Peyer's patch (tissue), 4 donors: ENCODE measurements around the gene EIF3A. TPM values are rescaled to one million over a fixed set of nuclear protein-coding genes. Genes with fewer than 3 reads are reported as not detected.

Experiments used
- DNase-seq, 3 donors: peaks; one replicate each; pipeline ENCODE4 v3.0.0-alpha.2; 2017 to 2019
- H3K27ac ChIP-seq, 4 donors: fragments of 200-600 bp; sonication (generic); one replicate each; pipeline ENCODE4 v1.5.1; 2016 to 2019
- H3K27me3 ChIP-seq, 2 donors: fragments of 200-600 bp; sonication (generic); one replicate each; pipeline ENCODE4 v1.5.1; 2019
- H3K36me3 ChIP-seq, 3 donors: fragments of 200-600 bp; sonication (generic); one replicate each; pipeline ENCODE4 v1.5.1; 2016 to 2019
- H3K4me1 ChIP-seq, 4 donors: fragments of 200-600 bp; sonication (generic); one replicate each; pipeline ENCODE4 v1.5.1; 2016 to 2019
- H3K4me3 ChIP-seq, 4 donors: fragments of 200-600 bp; sonication (generic); 1 replicate in 3 of 4; 2 replicates in 1 of 4; pipeline ENCODE4 v1.5.1; 2016 to 2019; ENCODE audit warnings: mild to moderate bottlenecking in 1 of 4
- H3K9me3 ChIP-seq, 4 donors: fragments of 200-600 bp; sonication (generic); one replicate each; pipeline ENCODE4 v1.5.1; 2016 to 2019; ENCODE audit warnings: mild to moderate bottlenecking in 1 of 4
- POLR2A ChIP-seq, 2 donors: fragments of 450-650 bp; IDR thresholded peaks; one replicate each; pipeline ENCODE4 v1.5.1; 2017; ENCODE audit warnings: antibody characterized with exemption in 2 of 2, mild to moderate bottlenecking in 2 of 2, moderate library complexity in 2 of 2
- total RNA-seq, 4 donors: library from RNA; depleted of rRNA; stranded (reverse); fragments of >200 nt; gene quantifications; one replicate each; pipeline ENCODE4 v1.1.0, GENCODE V29; 2016
- TF ChIP-seq, protein P1 (sequence below), 6 experiments: fragments of 450-650 bp in 4 of 6; fragments of 200-600 bp in 2 of 6; sonication (generic) in 1 of 6; IDR thresholded peaks; one replicate each; pipeline ENCODE4 v1.5.1; 2017 to 2019; ENCODE audit warnings: antibody characterized with exemption in 6 of 6, mild to moderate bottlenecking in 3 of 6, moderate library complexity in 1 of 6

EIF3A gene
- total RNA-seq, 4 donors from 2014 or later, result 69.5 to 266 (median 89.5) TPM

GRCh38 chr10:119049777-119050176, 30.8 kb downstream of the EIF3A start:
- Histone ChIP-seq H3K4me1 (no peaks in the 10 kb centered on the region), H3K9me3 (no peaks in the 10 kb centered on the region), H3K36me3 (peaks cover 0 to 100% (median 0%) of the 10 kb centered on the region in 3 donors), H3K27ac (no peak overlapping the region), H3K4me3 (no peak overlapping the region), H3K27me3 (no peaks in the 10 kb centered on the region)
- TF ChIP-seq POLR2A (IDR thresholded peaks at IDR 0.05), result no peak
- TF ChIP-seq, protein P1, sequence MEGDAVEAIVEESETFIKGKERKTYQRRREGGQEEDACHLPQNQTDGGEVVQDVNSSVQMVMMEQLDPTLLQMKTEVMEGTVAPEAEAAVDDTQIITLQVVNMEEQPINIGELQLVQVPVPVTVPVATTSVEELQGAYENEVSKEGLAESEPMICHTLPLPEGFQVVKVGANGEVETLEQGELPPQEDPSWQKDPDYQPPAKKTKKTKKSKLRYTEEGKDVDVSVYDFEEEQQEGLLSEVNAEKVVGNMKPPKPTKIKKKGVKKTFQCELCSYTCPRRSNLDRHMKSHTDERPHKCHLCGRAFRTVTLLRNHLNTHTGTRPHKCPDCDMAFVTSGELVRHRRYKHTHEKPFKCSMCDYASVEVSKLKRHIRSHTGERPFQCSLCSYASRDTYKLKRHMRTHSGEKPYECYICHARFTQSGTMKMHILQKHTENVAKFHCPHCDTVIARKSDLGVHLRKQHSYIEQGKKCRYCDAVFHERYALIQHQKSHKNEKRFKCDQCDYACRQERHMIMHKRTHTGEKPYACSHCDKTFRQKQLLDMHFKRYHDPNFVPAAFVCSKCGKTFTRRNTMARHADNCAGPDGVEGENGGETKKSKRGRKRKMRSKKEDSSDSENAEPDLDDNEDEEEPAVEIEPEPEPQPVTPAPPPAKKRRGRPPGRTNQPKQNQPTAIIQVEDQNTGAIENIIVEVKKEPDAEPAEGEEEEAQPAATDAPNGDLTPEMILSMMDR (IDR thresholded peaks at IDR 0.05), result no peak
- no peak for DNase-seq

GRCh38 chr10:119049361-119049760, 31.3 kb downstream of the EIF3A start:
- DNase-seq, result no peak
- H3K4me3 ChIP-seq, result no peak overlapping the region
- no peaks in the 10 kb centered on the region for H3K4me1 ChIP-seq
- peaks cover 0 to 100% (median 0%) of the 10 kb centered on the region in 3 donors for H3K36me3 ChIP-seq
- no peak for TF ChIP-seq POLR2A (IDR thresholded peaks at IDR 0.05)
- TF ChIP-seq, protein P1 (IDR thresholded peaks at IDR 0.05), result no peak
- no peaks in the 10 kb centered on the region for H3K9me3 ChIP-seq
- no peak overlapping the region for H3K27ac ChIP-seq
- H3K27me3 ChIP-seq, result no peaks in the 10 kb centered on the region

GRCh38 chr10:119045561-119045960, 35.1 kb downstream of the EIF3A start:
- no peak overlapping the region for H3K27ac ChIP-seq
- DNase-seq, result no peak
- TF ChIP-seq, protein P1 (IDR thresholded peaks at IDR 0.05), result no peak
- no peak for TF ChIP-seq POLR2A (IDR thresholded peaks at IDR 0.05)
- no peaks in the 10 kb centered on the region for H3K9me3 ChIP-seq
- H3K4me3 ChIP-seq, result no peak overlapping the region
- H3K36me3 ChIP-seq, result peaks cover 0 to 100% (median 3%) of the 10 kb centered on the region in 3 donors
- H3K27me3 ChIP-seq, result no peaks in the 10 kb centered on the region
- no peaks in the 10 kb centered on the region for H3K4me1 ChIP-seq

DNA sequence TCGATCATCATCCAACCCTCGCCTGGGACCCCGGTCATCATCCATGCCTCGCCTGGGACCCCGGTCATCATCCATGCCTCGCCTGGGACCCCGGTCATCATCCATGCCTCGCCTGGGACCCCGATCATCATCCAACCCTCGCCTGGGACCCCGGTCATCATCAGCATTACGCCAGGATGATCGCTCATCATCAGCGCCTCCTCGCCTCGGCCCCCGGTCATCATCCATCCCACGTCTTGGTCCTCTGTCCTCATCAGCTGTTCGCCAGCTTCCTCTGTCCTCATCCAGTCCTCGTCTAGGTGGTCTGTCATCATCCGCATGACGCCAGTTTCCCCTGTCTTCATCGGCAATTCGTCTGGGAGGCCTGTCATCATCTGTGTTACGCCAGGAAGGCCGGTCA, 38.4 kb downstream of the EIF3A start:
- no peaks in the 10 kb centered on the region for H3K9me3 ChIP-seq
- DNase-seq, result no peak
- peaks cover 0 to 100% (median 3%) of the 10 kb centered on the region in 3 donors for H3K36me3 ChIP-seq
- no peak for TF ChIP-seq POLR2A (IDR thresholded peaks at IDR 0.05)
- TF ChIP-seq, protein P1 (IDR thresholded peaks at IDR 0.05), result no peak
- H3K4me1 ChIP-seq, result no peaks in the 10 kb centered on the region
- no peak overlapping the region for H3K27ac ChIP-seq
- H3K27me3 ChIP-seq, result no peaks in the 10 kb centered on the region
- H3K4me3 ChIP-seq, result no peak overlapping the region

GRCh38 chr10:119041326-119041725, 39.3 kb downstream of the EIF3A start:
- H3K27me3 ChIP-seq, result no peaks in the 10 kb centered on the region
- H3K27ac ChIP-seq, result no peak overlapping the region
- no peaks in the 10 kb centered on the region for H3K4me1 ChIP-seq
- no peak for DNase-seq
- H3K4me3 ChIP-seq, result no peak overlapping the region
- H3K9me3 ChIP-seq, result no peaks in the 10 kb centered on the region
- peaks cover 0 to 100% (median 3%) of the 10 kb centered on the region in 3 donors for H3K36me3 ChIP-seq
- TF ChIP-seq, protein P1 (IDR thresholded peaks at IDR 0.05), result no peak
- no peak for TF ChIP-seq POLR2A (IDR thresholded peaks at IDR 0.05)

DNA sequence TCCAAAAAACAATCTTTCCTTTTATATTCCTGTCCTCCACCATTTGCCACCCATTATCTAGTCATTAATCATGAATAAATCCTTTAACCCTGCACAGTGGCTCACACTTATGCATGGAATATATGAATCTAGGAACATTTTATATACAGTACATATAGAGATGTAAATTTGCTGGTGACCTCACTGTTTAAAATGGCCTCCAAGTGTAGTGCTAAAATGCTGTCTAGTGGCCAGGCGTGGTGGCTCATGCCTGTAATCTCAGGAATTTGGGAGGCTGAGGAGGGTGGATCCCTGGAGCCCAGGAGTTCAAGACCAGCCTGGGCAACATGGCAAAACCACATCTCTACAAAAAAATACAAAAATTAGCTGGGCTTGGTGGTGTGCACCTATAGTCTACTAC, 41.5 kb downstream of the EIF3A start:
- no peaks in the 10 kb centered on the region for H3K27me3 ChIP-seq
- no peak overlapping the region for H3K27ac ChIP-seq
- no peak overlapping the region for H3K4me3 ChIP-seq
- no peak for DNase-seq
- no peaks in the 10 kb centered on the region for H3K4me1 ChIP-seq
- H3K36me3 ChIP-seq, result peaks cover 0 to 94% (median 3%) of the 10 kb centered on the region in 3 donors
- H3K9me3 ChIP-seq, result no peaks in the 10 kb centered on the region
- TF ChIP-seq, protein P1 (IDR thresholded peaks at IDR 0.05), result no peak
- TF ChIP-seq POLR2A (IDR thresholded peaks at IDR 0.05), result no peak
